ENCODE measurements around the gene SETD2.

SETD2 gene

DNA sequence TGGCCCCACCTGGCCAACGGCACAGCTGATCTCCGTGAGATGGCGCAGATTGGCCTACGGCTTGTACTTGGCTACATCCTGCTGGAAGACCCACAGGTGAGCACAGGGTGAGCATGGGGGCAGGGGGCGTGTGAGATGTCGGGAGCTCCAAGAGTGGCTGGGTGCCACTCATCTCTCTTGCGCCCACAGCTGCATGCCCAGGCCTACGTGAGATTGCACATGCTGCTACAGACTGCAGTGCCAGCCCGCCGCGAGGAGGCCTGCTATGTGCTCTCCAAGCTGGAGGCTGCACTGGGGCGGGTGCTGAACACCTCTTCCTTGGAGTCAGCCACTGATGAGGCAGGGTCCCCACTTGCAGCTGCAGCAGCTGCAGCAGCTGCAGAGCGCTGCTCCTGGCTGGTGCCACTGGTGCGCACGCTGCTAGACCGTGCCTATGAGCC is 162.2 kb downstream of the SETD2 start:
- no peaks in the 10 kb centered on the region for H3K27me3 ChIP-seq (replicated peaks in 2 of 5; ENCODE audit: control insufficient read depth in 4 of 5, insufficient read depth in 5 of 5, low read length in 4 of 5)
- peaks cover 0 to 30% (median 12%) of the 10 kb centered on the region in 4 experiments for H3K4me1 ChIP-seq (ENCODE audit: control extremely low read depth in 1 of 4, control insufficient read depth in 4 of 4, insufficient read depth in 4 of 4, low read length in 3 of 4)
- H3K4me3 ChIP-seq (ENCODE audit: control insufficient read depth in 1 of 7, extremely low read depth in 1 of 7, insufficient read depth in 4 of 7, low read depth in 2 of 7, low read length in 6 of 7): no peak overlapping the region
- H3K36me3 ChIP-seq (ENCODE audit: control insufficient read depth in 4 of 4, insufficient read depth in 4 of 4, low read length in 3 of 4): peaks cover 6 to 100% (median 66%) of the 10 kb centered on the region in 4 experiments
- ChIA-PET POLR2A (no interaction called here), CTCF (interaction anchor here (1.1 to 1.5 kb wide), 3 partner anchors 75 to 107 kb away, joined by 3 to 5 read pairs (median 4); no protein-coding TSS in a partner anchor)
- DNase-seq: no peak
- H3K27ac ChIP-seq (ENCODE audit: insufficient read depth in 1 of 2, low read depth in 1 of 2, low read length in 2 of 2, poor library complexity in 1 of 2, severe bottlenecking in 2 of 2): no peak overlapping the region
- WGBS (ENCODE audit: insufficient coverage): 97% methylated on average over 16 of the region's 16 CpGs
- H3K9me3 ChIP-seq (ENCODE audit: control extremely low read depth in 1 of 5, control insufficient read depth in 4 of 5, insufficient read depth in 2 of 5, low read depth in 1 of 5, low read length in 4 of 5): no peaks in the 10 kb centered on the region

GRCh38 chr3:47000922-47001730 is 162.8 kb downstream of the SETD2 start:
- H3K9me3 ChIP-seq (ENCODE audit: control extremely low read depth in 1 of 5, control insufficient read depth in 4 of 5, insufficient read depth in 2 of 5, low read depth in 1 of 5, low read length in 4 of 5): no peaks in the 10 kb centered on the region
- 82% methylated on average over 19 of the region's 25 CpGs for WGBS (ENCODE audit: insufficient coverage)
- no peaks in the 10 kb centered on the region for H3K27me3 ChIP-seq (replicated peaks in 2 of 5; ENCODE audit: control insufficient read depth in 4 of 5, insufficient read depth in 5 of 5, low read length in 4 of 5)
- H3K36me3 ChIP-seq (ENCODE audit: control insufficient read depth in 4 of 4, insufficient read depth in 4 of 4, low read length in 3 of 4): peaks cover 4 to 99% (median 63%) of the 10 kb centered on the region in 4 experiments
- no peak overlapping the region for H3K4me3 ChIP-seq (ENCODE audit: control insufficient read depth in 1 of 7, extremely low read depth in 1 of 7, insufficient read depth in 4 of 7, low read depth in 2 of 7, low read length in 6 of 7)
- no peak overlapping the region for H3K27ac ChIP-seq (ENCODE audit: insufficient read depth in 1 of 2, low read depth in 1 of 2, low read length in 2 of 2, poor library complexity in 1 of 2, severe bottlenecking in 2 of 2)
- POLR2A ChIA-PET: no interaction called here
- CTCF ChIA-PET: interaction anchor here (1.1 to 11.4 kb wide), 4 partner anchors 75 to 107 kb away, joined by 3 to 164 read pairs (median 4); no protein-coding TSS in a partner anchor
- no peak for DNase-seq
- H3K4me1 ChIP-seq (ENCODE audit: control extremely low read depth in 1 of 4, control insufficient read depth in 4 of 4, insufficient read depth in 4 of 4, low read length in 3 of 4): peaks cover 0 to 35% (median 18%) of the 10 kb centered on the region in 4 experiments

GRCh38 chr3:47000198-47000815 is 163.6 kb downstream of the SETD2 start:
- WGBS (ENCODE audit: insufficient coverage): 100% methylated on average over 10 of the region's 10 CpGs
- no peaks in the 10 kb centered on the region for H3K9me3 ChIP-seq (ENCODE audit: control extremely low read depth in 1 of 5, control insufficient read depth in 4 of 5, insufficient read depth in 2 of 5, low read depth in 1 of 5, low read length in 4 of 5)
- no peaks in the 10 kb centered on the region for H3K27me3 ChIP-seq (replicated peaks in 2 of 5; ENCODE audit: control insufficient read depth in 4 of 5, insufficient read depth in 5 of 5, low read length in 4 of 5)
- DNase-seq: no peak
- ChIA-PET POLR2A (no interaction called here), CTCF (interaction anchor here (0.8 to 11.4 kb wide), 5 partner anchors 20 to 106 kb away, joined by 3 to 164 read pairs (median 14); partner anchors contain the start of gene NBEAL2)
- peaks cover 2 to 99% (median 62%) of the 10 kb centered on the region in 4 experiments for H3K36me3 ChIP-seq (ENCODE audit: control insufficient read depth in 4 of 4, insufficient read depth in 4 of 4, low read length in 3 of 4)
- peaks cover 0 to 35% (median 19%) of the 10 kb centered on the region in 4 experiments for H3K4me1 ChIP-seq (ENCODE audit: control extremely low read depth in 1 of 4, control insufficient read depth in 4 of 4, insufficient read depth in 4 of 4, low read length in 3 of 4)
- no peak overlapping the region for H3K27ac ChIP-seq (ENCODE audit: insufficient read depth in 1 of 2, low read depth in 1 of 2, low read length in 2 of 2, poor library complexity in 1 of 2, severe bottlenecking in 2 of 2)
- H3K4me3 ChIP-seq (ENCODE audit: control insufficient read depth in 1 of 7, extremely low read depth in 1 of 7, insufficient read depth in 4 of 7, low read depth in 2 of 7, low read length in 6 of 7): no peak overlapping the region

- no peak for DNase-seq
- WGBS (ENCODE audit: insufficient coverage): 98% methylated on average over 14 of the region's 14 CpGs
- POLR2A ChIA-PET: no interaction called here
- Histone ChIP-seq H3K27ac (ENCODE audit: insufficient read depth in 1 of 2, low read depth in 1 of 2, low read length in 2 of 2, poor library complexity in 1 of 2, severe bottlenecking in 2 of 2) (no peak overlapping the region), H3K4me3 (ENCODE audit: control insufficient read depth in 1 of 7, extremely low read depth in 1 of 7, insufficient read depth in 4 of 7, low read depth in 2 of 7, low read length in 6 of 7) (no peak overlapping the region), H3K36me3 (ENCODE audit: control insufficient read depth in 4 of 4, insufficient read depth in 4 of 4, low read length in 3 of 4) (peaks cover 2 to 99% (median 63%) of the 10 kb centered on the region in 4 experiments), H3K27me3 (replicated peaks in 2 of 5; ENCODE audit: control insufficient read depth in 4 of 5, insufficient read depth in 5 of 5, low read length in 4 of 5) (no peaks in the 10 kb centered on the region), H3K9me3 (ENCODE audit: control extremely low read depth in 1 of 5, control insufficient read depth in 4 of 5, insufficient read depth in 2 of 5, low read depth in 1 of 5, low read length in 4 of 5) (no peaks in the 10 kb centered on the region), H3K4me1 (ENCODE audit: control extremely low read depth in 1 of 4, control insufficient read depth in 4 of 4, insufficient read depth in 4 of 4, low read length in 3 of 4) (peaks cover 0 to 35% (median 19%) of the 10 kb centered on the region in 4 experiments)
- CTCF ChIA-PET: interaction anchor here (0.8 to 11.4 kb wide), 13 partner anchors 8 to 90 kb away, joined by 3 to 164 read pairs (median 7); partner anchors contain the start of gene NBEAL2
Observed at GRCh38 chr3:46999516-47000197, 164.3 kb downstream of the SETD2 start.

- Histone ChIP-seq H3K4me3 (ENCODE audit: control insufficient read depth in 1 of 7, extremely low read depth in 1 of 7, insufficient read depth in 4 of 7, low read depth in 2 of 7, low read length in 6 of 7) (no peak overlapping the region), H3K4me1 (ENCODE audit: control extremely low read depth in 1 of 4, control insufficient read depth in 4 of 4, insufficient read depth in 4 of 4, low read length in 3 of 4) (peaks cover 0 to 35% (median 19%) of the 10 kb centered on the region in 4 experiments), H3K9me3 (ENCODE audit: control extremely low read depth in 1 of 5, control insufficient read depth in 4 of 5, insufficient read depth in 2 of 5, low read depth in 1 of 5, low read length in 4 of 5) (no peaks in the 10 kb centered on the region), H3K27me3 (replicated peaks in 2 of 5; ENCODE audit: control insufficient read depth in 4 of 5, insufficient read depth in 5 of 5, low read length in 4 of 5) (no peaks in the 10 kb centered on the region), H3K27ac (ENCODE audit: insufficient read depth in 1 of 2, low read depth in 1 of 2, low read length in 2 of 2, poor library complexity in 1 of 2, severe bottlenecking in 2 of 2) (no peak overlapping the region), H3K36me3 (ENCODE audit: control insufficient read depth in 4 of 4, insufficient read depth in 4 of 4, low read length in 3 of 4) (peaks cover 2 to 99% (median 62%) of the 10 kb centered on the region in 4 experiments)
- no peak for DNase-seq
- WGBS (ENCODE audit: insufficient coverage): 81% methylated on average over 14 of the region's 22 CpGs
- CTCF ChIA-PET: interaction anchor here (0.8 to 11.4 kb wide), 20 partner anchors 9 to 90 kb away, joined by 3 to 164 read pairs (median 6); partner anchors contain the start of gene NBEAL2
- POLR2A ChIA-PET: no interaction called here
Observed at GRCh38 chr3:46998852-46999515, 164.9 kb downstream of the SETD2 start.

GRCh38 chr3:46998121-46998851 is 165.6 kb downstream of the SETD2 start:
- 54% methylated on average over 23 of the region's 27 CpGs for WGBS (ENCODE audit: insufficient coverage)
- Histone ChIP-seq H3K27me3 (replicated peaks in 2 of 5; ENCODE audit: control insufficient read depth in 4 of 5, insufficient read depth in 5 of 5, low read length in 4 of 5) (no peaks in the 10 kb centered on the region), H3K4me1 (ENCODE audit: control extremely low read depth in 1 of 4, control insufficient read depth in 4 of 4, insufficient read depth in 4 of 4, low read length in 3 of 4) (peaks cover 0 to 35% (median 19%) of the 10 kb centered on the region in 4 experiments), H3K9me3 (ENCODE audit: control extremely low read depth in 1 of 5, control insufficient read depth in 4 of 5, insufficient read depth in 2 of 5, low read depth in 1 of 5, low read length in 4 of 5) (no peaks in the 10 kb centered on the region), H3K4me3 (ENCODE audit: control insufficient read depth in 1 of 7, extremely low read depth in 1 of 7, insufficient read depth in 4 of 7, low read depth in 2 of 7, low read length in 6 of 7) (no peak overlapping the region), H3K27ac (ENCODE audit: insufficient read depth in 1 of 2, low read depth in 1 of 2, low read length in 2 of 2, poor library complexity in 1 of 2, severe bottlenecking in 2 of 2) (no peak overlapping the region), H3K36me3 (ENCODE audit: control insufficient read depth in 4 of 4, insufficient read depth in 4 of 4, low read length in 3 of 4) (peaks cover 2 to 99% (median 61%) of the 10 kb centered on the region in 4 experiments)
- ChIA-PET POLR2A (no interaction called here), CTCF (interaction anchor here (0.6 to 11.4 kb wide), 24 partner anchors 8 to 89 kb away, joined by 3 to 164 read pairs (median 5); partner anchors contain the start of genes CCDC12 and NBEAL2)
- peak; percentile 75 to 81 (median 77) for DNase-seq
